Astrocyte (in vitro differentiated cells and primary cell): ENCODE results near the gene TMEM63A. TPM values are rescaled to one million over a fixed set of nuclear protein-coding genes. Genes with fewer than 3 reads are reported as not detected.
A peak's percentile ranks its signal among the peaks of the same experiment; 100 is the strongest.
"Not testable (repeated sequence)": the region's sequence is repeated elsewhere in the genome, so short reads cannot be mapped to it uniquely, and the experiment has no call there.

Experiments
- DNase-seq: peaks from one replicate; pipeline ENCODE4 v3.0.0-alpha.2; 2010; ENCODE audit warnings: low read depth
- FAIRE-seq: peaks from 2 replicates; lab custom pipeline; 2011; peaks lifted over from hg19 to GRCh38; lab: Jason Lieb, UNC
- H2AFZ ChIP-seq: 2 replicates; pipeline ENCODE4 v1.6.0; 2012; ENCODE audit warnings: low read depth, low read length, inconsistent platforms
- H3K27ac ChIP-seq: 2 replicates; pipeline ENCODE4 v1.5.1; 2011; ENCODE audit warnings: low read depth, low read length, inconsistent platforms
- H3K27me3 ChIP-seq: 2 replicates; pipeline ENCODE4 v1.6.0; 2011; ENCODE audit warnings: low read length, inconsistent platforms; ENCODE audit not compliant: insufficient read depth
- H3K36me3 ChIP-seq: 2 replicates; pipeline ENCODE4 v1.5.1; 2011; ENCODE audit warnings: low read length, inconsistent platforms; ENCODE audit not compliant: insufficient read depth
- H3K4me1 ChIP-seq: 2 replicates; pipeline ENCODE4 v1.5.1; 2011; ENCODE audit warnings: low read length, inconsistent platforms; ENCODE audit not compliant: insufficient read depth
- H3K4me2 ChIP-seq: 2 replicates; pipeline ENCODE4 v1.6.0; 2012; ENCODE audit warnings: low read length, inconsistent platforms
- H3K4me3 ChIP-seq: 2 replicates; pipeline ENCODE4 v1.5.1; 2011; ENCODE audit warnings: low read depth, mild to moderate bottlenecking, low read length, inconsistent platforms; ENCODE audit not compliant: insufficient read depth
- H3K79me2 ChIP-seq: 2 replicates; pipeline ENCODE4 v1.6.0; 2012; ENCODE audit warnings: mild to moderate bottlenecking, low read length, inconsistent platforms; ENCODE audit not compliant: insufficient read depth
- H3K9ac ChIP-seq: 2 replicates; pipeline ENCODE4 v1.6.0; 2012; ENCODE audit warnings: mild to moderate bottlenecking, low read length, inconsistent platforms
- H3K9me3 ChIP-seq: 2 replicates; pipeline ENCODE4 v1.5.1; 2012; ENCODE audit warnings: low read depth, mild to moderate bottlenecking, low read length, inconsistent platforms; ENCODE audit not compliant: insufficient read depth
- H4K20me1 ChIP-seq: 2 replicates; pipeline ENCODE4 v1.6.0; 2012; ENCODE audit warnings: low read length, inconsistent platforms; ENCODE audit not compliant: insufficient read depth
- H3K27ac Mint-ChIP-seq: one replicate; pipeline ENCODE4 v1.8.0; 2021; ENCODE audit warnings: mild to moderate bottlenecking, mixed read lengths; ENCODE audit not compliant: unreplicated experiment
- H3K27me3 Mint-ChIP-seq: one replicate; pipeline ENCODE4 v1.8.0; 2021; ENCODE audit warnings: low read depth, mixed read lengths; ENCODE audit not compliant: unreplicated experiment
- H3K36me3 Mint-ChIP-seq: one replicate; pipeline ENCODE4 v1.8.0; 2021; ENCODE audit warnings: low read depth, mixed read lengths; ENCODE audit not compliant: unreplicated experiment
- H3K4me1 Mint-ChIP-seq: one replicate; pipeline ENCODE4 v1.8.0; 2021; ENCODE audit warnings: low read depth, mixed read lengths; ENCODE audit not compliant: unreplicated experiment
- H3K4me3 Mint-ChIP-seq: one replicate; pipeline ENCODE4 v1.8.0; 2021; ENCODE audit warnings: mild to moderate bottlenecking, moderate library complexity, mixed read lengths; ENCODE audit not compliant: unreplicated experiment
- H3K9me3 Mint-ChIP-seq: one replicate; pipeline ENCODE4 v1.8.0; 2021; ENCODE audit warnings: mild to moderate bottlenecking, mixed read lengths; ENCODE audit not compliant: unreplicated experiment
- CTCF ChIP-seq: IDR thresholded peaks from 2 replicates; pipeline ENCODE4 v1.5.1; 2011; ENCODE audit warnings: low read depth, mild to moderate bottlenecking, inconsistent platforms, low read length, moderate library complexity; ENCODE audit not compliant: insufficient read depth
- EZH2 ChIP-seq: IDR thresholded peaks from 2 replicates; pipeline ENCODE4 v1.6.1; 2012; ENCODE audit warnings: mild to moderate bottlenecking, low read length, inconsistent platforms; ENCODE audit not compliant: insufficient read depth
- microRNA-seq: library from miRNA; unstranded; fragments of <30 nt; microRNA quantifications from one replicate; pipeline ENCODE4 v1.2.0, GENCODE V29; 2020
- total RNA-seq: library from RNA; stranded (reverse); gene quantifications from 2 replicates; pipeline ENCODE4 v1.2.1, GENCODE V29; 2021

Gene TMEM63A
- total RNA-seq, 1 donor from 2014 or later, result 28.7 TPM

- no peak for FAIRE-seq
Observed at GRCh38 chr1:225806249-225806648, 75.9 kb downstream of the TMEM63A start.

GRCh38 chr1:225801146-225801545 is 81.0 kb downstream of the TMEM63A start:
- H2AFZ ChIP-seq, H3K27me3 Mint-ChIP-seq, H3K9me3 Mint-ChIP-seq, H3K79me2 ChIP-seq, H3K27ac ChIP-seq, H3K27ac Mint-ChIP-seq, DNase-seq, H4K20me1 ChIP-seq, H3K4me3 Mint-ChIP-seq, H3K4me2 ChIP-seq, H3K4me1 Mint-ChIP-seq, H3K4me3 ChIP-seq, H3K27me3 ChIP-seq, H3K4me1 ChIP-seq, H3K9ac ChIP-seq, FAIRE-seq, H3K9me3 ChIP-seq, H3K36me3 ChIP-seq: not testable (repeated sequence)
- peaks cover 13% of the 10 kb centered on the region for H3K36me3 Mint-ChIP-seq

More at GRCh38 chr1:225806249-225806648, 75.9 kb downstream of the TMEM63A start:
- peaks cover 2% of the 10 kb centered on the region for H3K36me3 Mint-ChIP-seq
- H3K4me1 Mint-ChIP-seq, result no peaks in the 10 kb centered on the region
- no peaks in the 10 kb centered on the region for H3K36me3 ChIP-seq
- H3K4me2 ChIP-seq, result no peak overlapping the region
- no peaks in the 10 kb centered on the region for H4K20me1 ChIP-seq
- H3K4me3 ChIP-seq, result no peak overlapping the region
- no peaks in the 10 kb centered on the region for H3K9me3 ChIP-seq
- H3K9ac ChIP-seq, result no peak overlapping the region
- no peaks in the 10 kb centered on the region for H3K27me3 ChIP-seq
- peaks cover 6% of the 10 kb centered on the region for H3K27me3 Mint-ChIP-seq
- no peak overlapping the region for H3K27ac ChIP-seq
- H3K4me3 Mint-ChIP-seq, result no peak overlapping the region
- no peaks in the 10 kb centered on the region for H3K9me3 Mint-ChIP-seq
- TF ChIP-seq CTCF, result no peak
- TF ChIP-seq EZH2, result no peak
- H3K79me2 ChIP-seq, result peaks cover 5% of the 10 kb centered on the region
- H3K27ac Mint-ChIP-seq, result no peak overlapping the region
- H3K4me1 ChIP-seq, result peaks cover 6% of the 10 kb centered on the region
- DNase-seq, result no peak
- no peak overlapping the region for H2AFZ ChIP-seq

- H3K36me3 Mint-ChIP-seq, result peaks cover 42% of the 10 kb centered on the region
- H3K9me3 ChIP-seq, H3K79me2 ChIP-seq, H3K4me1 Mint-ChIP-seq, H2AFZ ChIP-seq, H3K27me3 Mint-ChIP-seq, H3K27ac ChIP-seq, H4K20me1 ChIP-seq, H3K4me3 ChIP-seq, H3K4me1 ChIP-seq, H3K9ac ChIP-seq, H3K27me3 ChIP-seq, H3K27ac Mint-ChIP-seq, H3K4me2 ChIP-seq, H3K36me3 ChIP-seq, FAIRE-seq, DNase-seq, H3K4me3 Mint-ChIP-seq: not testable (repeated sequence)
- H3K9me3 Mint-ChIP-seq, result peaks cover 16% of the 10 kb centered on the region
Observed at GRCh38 chr1:225796097-225796496, 86.1 kb downstream of the TMEM63A start.

Small RNA genes within 50 kb of the gene (microRNA-seq; reads per million reads assigned to microRNA genes)
- 3.8 reads per million, percentile 14 among the genes with 10 or more reads in this experiment for gene MIR6741

Other genes starting within 250 kb of the TMEM63A start
- gene ENAH, start 229.3 kb downstream of the TMEM63A start, total RNA-seq, result 749 and 829 TPM in 2 replicates
- gene SRP9, start 104.6 kb downstream of the TMEM63A start, total RNA-seq, result 269 and 275 TPM in 2 replicates
- gene EPHX1, start 72.3 kb downstream of the TMEM63A start, total RNA-seq, result 82.8 and 96.9 TPM in 2 replicates
- gene LEFTY1, start 6.8 kb upstream of the TMEM63A start, total RNA-seq, result 4.2 and 11.8 TPM in 2 replicates
- 38.1 and 39.8 TPM in 2 replicates for gene PYCR2, start 41.9 kb upstream of the TMEM63A start, total RNA-seq
- 7.0 and 12.9 TPM in 2 replicates for gene LEFTY2, start 58.8 kb upstream of the TMEM63A start, total RNA-seq
- gene SDE2, start 117.0 kb upstream of the TMEM63A start, total RNA-seq, result 25.3 and 26.1 TPM in 2 replicates
- gene H3-3A, start 180.3 kb upstream of the TMEM63A start, total RNA-seq, result 340 and 375 TPM in 2 replicates